HG02588 (cell line): Measurements from ENCODE around the gene CALCOCO1.

Experiments used
- ATAC-seq: cut with Tn5 transposase; IDR thresholded peaks from one replicate; pipeline ENCODE4 v1.9.1; 2021; ENCODE audit warnings: mild to moderate bottlenecking, moderate library complexity; ENCODE audit not compliant: unreplicated experiment

CALCOCO1 gene

GRCh38 chr12:53670308-53670707, 56.9 kb downstream of the CALCOCO1 start:
- ATAC-seq, result no peak

GRCh38 chr12:53667080-53667479, 60.2 kb downstream of the CALCOCO1 start:
- no peak for ATAC-seq

DNA sequence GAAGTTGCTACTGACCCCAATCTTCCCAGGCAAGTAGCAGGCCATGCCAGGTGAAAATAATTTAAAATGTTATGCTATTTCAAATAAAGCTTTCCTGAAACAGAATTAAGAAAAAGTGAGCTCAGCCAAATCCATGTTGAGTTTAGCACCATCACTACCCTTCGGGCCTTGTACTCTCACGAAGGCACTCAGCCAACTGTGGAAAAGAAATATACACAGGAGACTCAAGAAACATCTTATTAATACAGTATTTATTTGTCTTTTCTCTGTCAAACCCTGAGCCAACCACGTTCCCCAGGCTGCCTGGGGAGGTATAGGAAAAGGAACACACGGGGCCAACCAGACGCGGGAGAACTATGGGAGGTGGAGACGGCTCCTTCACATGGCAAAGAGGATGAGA, 62.3 kb downstream of the CALCOCO1 start:
- no peak for ATAC-seq

DNA sequence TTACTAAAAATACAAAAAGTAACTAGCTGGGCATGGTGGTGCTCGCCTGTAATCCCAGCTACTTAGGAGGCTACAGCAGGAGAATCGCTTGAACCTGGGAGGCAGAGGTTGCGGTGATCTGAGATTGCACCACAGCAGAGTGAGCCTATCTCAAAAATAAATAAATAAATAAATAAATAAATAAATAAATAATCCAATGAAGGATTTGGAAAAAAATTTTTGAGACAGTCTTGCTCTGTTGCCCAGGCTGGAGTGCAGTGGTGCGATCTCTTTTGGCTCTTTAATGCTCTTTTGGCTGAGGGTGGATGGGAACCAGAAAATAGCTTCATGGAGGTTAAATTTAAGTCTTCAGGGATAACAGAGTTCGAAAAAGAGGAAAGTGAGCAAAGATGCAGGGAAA, 63.1 kb downstream of the CALCOCO1 start:
- ATAC-seq, result no peak

DNA sequence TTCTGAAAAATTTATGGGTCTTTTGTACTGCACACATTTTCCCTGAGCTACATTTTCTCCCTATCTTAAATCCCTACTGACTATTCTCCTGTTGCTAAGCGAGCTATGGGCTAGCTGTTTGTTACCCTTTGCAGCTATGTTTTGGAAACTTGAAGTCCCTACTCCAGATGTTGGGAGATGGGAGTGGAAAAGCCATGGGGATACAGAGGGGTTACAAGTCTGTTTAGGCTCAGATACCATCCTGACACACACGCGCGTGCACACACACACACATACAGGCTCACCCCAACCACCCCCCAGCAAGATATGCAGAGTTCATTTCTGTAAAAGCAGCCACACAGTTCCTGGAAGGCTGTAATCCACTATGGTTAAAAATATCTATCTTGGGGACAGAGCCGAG, 67.2 kb downstream of the CALCOCO1 start:
- ATAC-seq, result no peak

DNA sequence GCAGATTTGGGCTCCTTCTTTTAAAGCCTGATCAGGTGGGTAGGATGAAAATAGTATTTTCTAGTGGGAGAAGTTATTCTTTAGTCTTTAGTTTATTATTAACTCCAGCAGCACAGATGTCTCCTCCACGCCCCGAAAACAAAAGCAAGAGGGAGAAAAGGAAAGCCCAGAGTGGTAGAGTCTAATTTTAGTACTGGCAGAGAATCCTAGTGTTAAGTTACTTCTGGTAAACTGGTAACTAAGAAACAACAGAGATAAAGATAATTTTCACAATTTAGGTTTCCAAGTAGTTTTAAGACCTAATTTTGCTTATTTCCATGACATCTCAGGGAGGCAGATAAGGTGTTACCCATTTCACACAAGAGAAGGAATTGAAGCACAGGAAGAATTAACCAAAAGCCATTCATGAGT, 67.7 kb downstream of the CALCOCO1 start:
- no peak for ATAC-seq

GRCh38 chr12:53659011-53659551, 68.2 kb downstream of the CALCOCO1 start:
- no peak for ATAC-seq
